C4-2B (cell line): ENCODE data around the gene MED25.

Experiments
- H3K27ac ChIP-seq: fragments of 450-650 bp; 2 replicates; pipeline ENCODE4 v1.5.1; 2017
- ZFX ChIP-seq: fragments of 450-650 bp; IDR thresholded peaks from 2 replicates; pipeline ENCODE4 v1.6.1; 2017
- TF ChIP-seq, protein P1 (sequence below): fragments of 450-650 bp; conservative IDR thresholded peaks from 2 replicates; pipeline ENCODE4 v1.5.1; 2017; ENCODE audit warnings: mild to moderate bottlenecking

The MED25 gene

DNA sequence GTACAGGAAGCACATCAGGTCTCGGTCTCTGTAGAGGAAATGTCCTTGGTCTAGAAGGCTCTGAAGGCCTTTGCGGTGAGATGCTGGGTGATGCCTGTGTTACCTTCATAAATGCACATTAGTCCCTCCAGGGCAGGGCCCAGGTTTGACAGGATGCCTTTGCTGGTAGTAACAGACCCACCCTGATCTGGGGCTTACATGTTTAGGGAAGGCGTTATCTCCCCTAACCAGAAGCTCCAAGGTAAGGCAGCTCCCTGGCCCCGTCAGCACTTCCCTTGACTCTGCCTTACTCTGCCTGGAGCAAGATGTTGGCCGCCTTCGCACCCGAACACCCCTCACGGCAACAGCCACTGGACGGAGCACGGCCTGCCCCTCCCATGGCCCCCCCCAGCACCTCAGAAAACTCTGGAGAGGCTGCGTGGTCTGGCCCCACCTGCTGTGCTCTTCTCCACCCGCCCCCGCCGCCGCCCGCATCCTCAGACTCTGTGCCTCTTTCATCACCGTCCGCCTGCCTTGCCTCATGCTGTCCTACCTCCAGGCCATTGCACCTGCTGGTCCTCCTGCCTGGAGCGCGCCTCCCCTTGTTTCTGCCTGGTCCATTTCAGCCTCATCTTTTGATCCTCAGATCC is 42.2 kb upstream of the MED25 start:
- no peak overlapping the region for H3K27ac ChIP-seq
- TF ChIP-seq ZFX = no peak
- TF ChIP-seq, protein P1, sequence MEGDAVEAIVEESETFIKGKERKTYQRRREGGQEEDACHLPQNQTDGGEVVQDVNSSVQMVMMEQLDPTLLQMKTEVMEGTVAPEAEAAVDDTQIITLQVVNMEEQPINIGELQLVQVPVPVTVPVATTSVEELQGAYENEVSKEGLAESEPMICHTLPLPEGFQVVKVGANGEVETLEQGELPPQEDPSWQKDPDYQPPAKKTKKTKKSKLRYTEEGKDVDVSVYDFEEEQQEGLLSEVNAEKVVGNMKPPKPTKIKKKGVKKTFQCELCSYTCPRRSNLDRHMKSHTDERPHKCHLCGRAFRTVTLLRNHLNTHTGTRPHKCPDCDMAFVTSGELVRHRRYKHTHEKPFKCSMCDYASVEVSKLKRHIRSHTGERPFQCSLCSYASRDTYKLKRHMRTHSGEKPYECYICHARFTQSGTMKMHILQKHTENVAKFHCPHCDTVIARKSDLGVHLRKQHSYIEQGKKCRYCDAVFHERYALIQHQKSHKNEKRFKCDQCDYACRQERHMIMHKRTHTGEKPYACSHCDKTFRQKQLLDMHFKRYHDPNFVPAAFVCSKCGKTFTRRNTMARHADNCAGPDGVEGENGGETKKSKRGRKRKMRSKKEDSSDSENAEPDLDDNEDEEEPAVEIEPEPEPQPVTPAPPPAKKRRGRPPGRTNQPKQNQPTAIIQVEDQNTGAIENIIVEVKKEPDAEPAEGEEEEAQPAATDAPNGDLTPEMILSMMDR = no peak

DNA sequence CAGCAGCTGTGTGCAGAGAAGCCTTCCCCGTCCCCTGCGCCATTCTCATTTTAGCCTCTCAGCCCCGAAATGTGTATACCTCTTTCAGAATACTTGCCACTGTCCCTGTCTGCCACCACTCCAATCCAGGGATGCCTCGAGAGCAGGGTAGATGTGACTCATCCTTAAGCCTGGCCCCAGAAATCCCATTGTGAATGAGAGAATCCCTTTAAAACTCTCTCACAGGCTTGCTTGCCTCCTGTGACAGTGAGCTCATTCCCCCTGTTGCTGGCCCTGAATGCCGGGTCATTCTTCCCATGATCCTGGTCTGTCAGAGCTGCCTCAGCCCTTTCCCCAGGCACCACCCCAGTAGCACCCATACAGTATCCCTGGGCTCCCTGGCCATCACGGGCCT is 41.7 kb upstream of the MED25 start:
- H3K27ac ChIP-seq = no peak overlapping the region
- TF ChIP-seq, protein P1 = no peak
- TF ChIP-seq ZFX = no peak

DNA sequence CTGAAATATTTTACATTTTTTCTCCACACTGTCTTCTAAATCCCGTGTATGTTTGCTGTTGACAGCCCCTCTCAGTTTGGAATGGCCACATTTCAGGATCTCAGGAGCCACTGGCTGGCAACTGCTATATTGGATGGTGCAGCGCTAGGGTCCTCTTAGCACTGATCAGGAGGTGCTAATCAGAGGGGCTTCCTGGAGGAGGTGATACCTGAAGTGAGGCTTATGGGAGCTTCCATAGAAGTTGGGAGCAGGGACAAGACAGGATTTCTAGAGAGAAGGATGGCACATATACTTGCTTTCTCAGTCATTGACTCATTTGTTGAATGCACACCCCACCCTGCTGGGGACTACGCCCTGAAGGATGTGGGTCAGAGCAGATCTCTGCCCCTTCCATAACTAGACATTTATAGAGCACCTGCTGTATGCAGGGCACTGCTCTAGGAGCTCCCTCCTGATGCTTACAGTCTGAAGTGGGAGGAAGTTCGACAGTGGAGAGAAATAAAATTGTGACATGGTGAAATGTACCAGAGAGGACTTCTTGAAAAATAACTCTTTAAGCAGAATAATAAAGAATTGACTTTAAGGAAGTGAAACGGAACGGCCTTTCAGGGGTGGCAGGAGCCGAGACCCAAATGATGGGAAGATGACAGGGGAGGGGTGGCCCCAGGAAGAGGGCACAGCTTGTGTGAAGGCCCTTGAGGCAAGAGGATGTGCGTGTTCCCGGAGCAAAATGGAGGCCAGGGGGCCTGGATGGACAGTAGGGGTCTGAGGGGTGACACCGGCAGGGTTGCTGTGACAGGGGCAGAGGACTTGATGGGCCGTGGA is 38.1 kb upstream of the MED25 start:
- H3K27ac ChIP-seq = no peak overlapping the region
- TF ChIP-seq, protein P1 = no peak
- TF ChIP-seq ZFX = no peak

DNA sequence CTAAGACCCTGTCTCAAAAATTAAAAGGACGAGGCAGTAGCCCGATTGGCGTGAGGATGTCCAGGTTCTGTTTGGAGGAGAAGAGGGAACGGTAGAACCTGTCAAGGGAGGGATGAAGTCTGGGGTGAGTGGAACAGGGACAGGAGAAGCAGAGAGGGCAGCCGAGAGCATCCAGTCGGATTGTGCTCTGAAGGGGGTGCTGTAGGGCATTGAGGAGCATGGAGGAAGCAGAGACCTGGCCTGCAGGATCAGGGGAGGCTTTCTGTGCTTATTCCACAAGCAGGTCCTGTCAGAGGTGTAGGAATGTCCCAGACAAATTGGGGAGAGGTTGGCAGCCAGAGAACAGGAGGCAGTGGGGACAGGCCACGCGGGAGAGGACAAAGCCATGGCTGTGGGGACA is 37.2 kb upstream of the MED25 start:
- no peak overlapping the region for H3K27ac ChIP-seq

DNA sequence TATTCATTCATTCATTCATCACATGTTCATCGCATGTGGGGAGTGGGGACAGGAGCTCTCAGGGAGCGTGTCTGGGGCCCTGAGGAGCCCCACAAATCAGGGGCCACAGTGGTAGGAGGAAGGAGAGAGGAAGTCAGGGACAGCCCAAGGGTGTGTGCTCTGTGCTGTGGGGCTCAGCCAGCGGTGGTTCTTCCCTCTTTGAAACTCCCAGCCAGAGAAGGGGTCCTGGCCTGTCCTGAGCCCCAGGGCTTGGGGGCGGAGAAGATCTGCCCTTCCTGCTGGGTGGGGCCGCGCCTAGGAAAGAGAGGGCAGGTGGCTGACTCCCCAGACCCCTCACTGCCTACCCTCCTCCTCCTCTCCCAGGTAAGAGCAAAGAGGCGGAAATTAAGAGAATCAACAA is 36.7 kb upstream of the MED25 start:
- no peak for TF ChIP-seq ZFX
- TF ChIP-seq, protein P1 = no peak
- no peak overlapping the region for H3K27ac ChIP-seq

More for the DNA sequence above, 37.2 kb upstream of the MED25 start:
- TF ChIP-seq ZFX = no peak
- TF ChIP-seq, protein P1 = no peak

DNA sequence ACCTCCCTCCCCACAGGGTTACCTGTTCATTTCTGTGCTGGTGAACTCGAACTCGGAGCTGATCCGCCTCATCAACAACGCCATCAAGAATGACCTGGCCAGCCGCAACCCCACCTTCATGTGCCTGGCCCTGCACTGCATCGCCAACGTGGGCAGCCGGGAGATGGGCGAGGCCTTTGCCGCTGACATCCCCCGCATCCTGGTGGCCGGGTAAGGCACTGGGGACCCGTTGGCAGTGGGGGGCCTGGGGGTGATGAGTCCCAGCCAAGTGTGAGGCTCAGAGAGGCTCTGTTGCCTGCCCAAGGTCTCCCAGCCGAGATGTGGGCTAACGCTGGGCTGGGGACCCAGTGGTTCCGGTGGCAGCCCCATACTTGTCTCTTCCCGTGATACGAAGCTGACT is 35.6 kb upstream of the MED25 start:
- TF ChIP-seq, protein P1 = no peak
- TF ChIP-seq ZFX = no peak
- no peak overlapping the region for H3K27ac ChIP-seq

DNA sequence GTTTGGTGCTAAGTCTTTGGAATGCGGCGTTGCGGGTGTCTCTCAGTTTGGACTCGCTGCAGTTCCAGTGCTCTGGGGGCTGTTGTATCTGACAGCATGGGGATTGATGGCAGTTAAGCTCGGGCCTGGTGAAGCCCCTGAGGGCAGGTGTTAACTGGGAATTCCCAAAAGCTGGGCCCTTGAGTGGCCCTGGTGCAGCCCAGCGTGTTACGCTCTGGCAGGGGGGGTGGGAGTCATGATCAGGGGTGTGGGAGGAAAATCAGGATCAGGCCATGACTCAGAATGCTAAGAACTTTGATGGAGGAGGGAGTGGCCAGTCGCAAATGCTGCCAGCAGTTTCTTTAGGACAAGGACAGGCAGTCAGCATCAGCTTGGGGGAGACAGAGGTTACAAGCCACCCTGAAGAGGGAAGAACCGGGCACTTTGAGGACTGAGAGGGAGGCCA is 31.7 kb upstream of the MED25 start:
- no peak overlapping the region for H3K27ac ChIP-seq
- TF ChIP-seq, protein P1 = no peak
- TF ChIP-seq ZFX = no peak
